Head of caudate nucleus (tissue), 42 donors: Measurements from ENCODE around the gene GPATCH8.
A peak's percentile ranks its signal among the peaks of the same experiment; 100 is the strongest.

Experiments
- DNase-seq, 42 donors: peaks; one replicate each; pipeline versions ENCODE4 v3.0.0 to v3.0.0-alpha.2; 2020 to 2021; ENCODE audit warnings: mixed read lengths in 7 of 42
- intact Hi-C: fragments of 100-400 bp; cut with DNase I; formaldehyde crosslinking; loops from one replicate; pipeline ENCODE4 v1.15.0; 2022

Gene GPATCH8

GRCh38 chr17:44351464-44351863 is 151.7 kb downstream of the GPATCH8 start:
- intact Hi-C loops, result no loop called here
- DNase-seq, result no peak

GRCh38 chr17:44350733-44351226 is 152.4 kb downstream of the GPATCH8 start:
- peak; percentile 66 to 90 (median 81) for DNase-seq
- intact Hi-C loops, result no loop called here

- DNase-seq, result no peak
- intact Hi-C loops, result loop anchor here (5.0 kb wide), 1 partner anchor 137 kb away; no protein-coding TSS in a partner anchor
Measured at GRCh38 chr17:44349553-44350070, 153.6 kb downstream of the GPATCH8 start.

- no peak for DNase-seq
- intact Hi-C loops, result loop anchor here (5.0 kb wide), 1 partner anchor 137 kb away; no protein-coding TSS in a partner anchor
Measured at GRCh38 chr17:44348988-44349364, 154.2 kb downstream of the GPATCH8 start.

GRCh38 chr17:44348234-44348987 is 154.8 kb downstream of the GPATCH8 start:
- intact Hi-C loops, result loop anchor here (5.0 kb wide), 1 partner anchor 136 kb away; no protein-coding TSS in a partner anchor
- DNase-seq, result peak in 27 of 42 donors; percentile 26 to 67 (median 50)
